ENCODE results near the gene BCAN.

The BCAN gene

GRCh38 chr1:156616463-156616862 lies 25.5 kb upstream of the BCAN start:
- no peak for DNase-seq (ENCODE audit: low read depth)
- TF ChIP-seq CTCF (IDR thresholded peaks at IDR 0.05; ENCODE audit: control insufficient read depth, insufficient read depth, low read depth, low read length, missing control alignments) = no peak
- H3K4me3 ChIP-seq (ENCODE audit: control insufficient read depth, low read depth, low read length) = no peak overlapping the region

DNA sequence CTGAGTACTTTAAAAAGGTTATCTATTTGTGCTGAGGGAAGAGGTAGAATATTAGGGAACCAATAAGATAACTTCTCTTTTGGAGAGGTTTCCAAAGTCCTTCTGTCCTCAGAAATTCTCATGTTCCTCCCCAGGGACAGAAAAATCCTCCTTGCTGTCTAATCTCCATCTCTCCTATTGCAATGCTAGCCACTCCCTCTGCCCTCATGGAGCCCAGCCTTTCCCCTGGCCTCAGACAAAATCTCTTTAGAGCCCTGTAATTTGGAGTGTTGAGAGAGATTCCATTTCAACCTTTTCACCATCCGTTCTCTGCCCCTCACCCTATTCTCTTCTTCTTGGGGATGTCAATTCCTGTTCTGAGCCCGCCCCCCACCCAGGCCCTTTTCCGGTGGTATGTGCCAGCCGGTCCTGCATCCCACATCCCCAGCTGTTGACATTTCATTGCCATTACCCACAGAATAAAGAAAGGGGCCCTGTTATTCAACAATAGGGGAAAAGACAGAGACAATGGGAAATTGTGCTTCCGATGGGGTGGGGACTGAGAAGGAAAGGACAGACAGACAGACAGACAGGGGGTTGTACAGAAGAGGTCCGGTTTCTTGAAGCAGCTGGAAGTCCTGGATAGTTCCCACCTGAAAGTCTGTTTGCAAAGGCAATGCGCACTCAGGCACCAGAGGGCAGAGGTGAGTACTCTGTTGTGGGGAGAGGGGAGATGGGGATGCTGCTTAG lies 22.9 kb upstream of the BCAN start, which contains the start of gene HAPLN2:
Gene HAPLN2 (plus strand): TSS at position 563 of the 729 bp plus-strand sequence. CDS start 4,076 bp downstream, outside the sequence.
- TF ChIP-seq CTCF (IDR thresholded peaks at IDR 0.05; ENCODE audit: control insufficient read depth, insufficient read depth, low read depth, low read length, missing control alignments) = peak; percentile 37
- DNase-seq (ENCODE audit: low read depth) = no peak
- H3K4me3 ChIP-seq (ENCODE audit: control insufficient read depth, low read depth, low read length) = no peak within 1 kb of the TSS

GRCh38 chr1:156619582-156619955 lies 22.3 kb upstream of the BCAN start:
- H3K4me3 ChIP-seq (ENCODE audit: control insufficient read depth, low read depth, low read length) = no peak overlapping the region
- DNase-seq (ENCODE audit: low read depth) = no peak
- TF ChIP-seq CTCF (IDR thresholded peaks at IDR 0.05; ENCODE audit: control insufficient read depth, insufficient read depth, low read depth, low read length, missing control alignments) = no peak

DNA sequence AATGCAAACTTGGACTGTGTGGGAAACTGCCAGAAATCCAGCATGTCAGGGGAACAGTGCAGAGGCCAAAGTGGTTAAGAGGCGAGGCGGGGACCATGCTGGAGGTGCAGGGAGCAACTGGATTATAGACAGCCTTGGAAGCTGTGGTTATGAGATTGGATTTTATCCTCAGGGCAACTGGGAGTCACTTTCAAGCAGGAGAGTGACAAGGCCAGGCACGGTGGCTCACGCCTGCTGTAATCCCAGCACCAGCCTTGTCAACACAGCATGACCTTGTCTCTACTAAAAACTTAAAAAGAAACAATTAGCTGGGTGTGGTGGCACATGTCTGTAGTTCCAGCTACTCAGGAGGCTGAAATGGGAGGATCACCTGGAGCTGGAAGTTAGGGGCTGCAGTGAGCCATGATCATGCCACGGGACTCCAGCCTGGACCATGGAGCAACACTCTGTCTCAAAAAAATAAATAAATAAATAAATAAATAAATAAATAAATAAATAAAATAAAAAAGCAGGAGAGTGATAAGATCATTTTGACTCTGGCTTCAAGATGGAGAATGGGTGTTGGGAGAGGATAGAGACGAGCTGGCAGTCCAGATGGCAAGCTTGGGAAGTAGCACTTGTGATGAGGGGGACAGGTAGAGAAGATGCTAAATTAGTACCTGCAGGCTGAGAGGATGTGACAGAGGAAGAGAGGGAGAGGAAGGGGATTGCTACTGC lies 19.2 kb upstream of the BCAN start:
- no peak for DNase-seq (ENCODE audit: low read depth)
- TF ChIP-seq CTCF (IDR thresholded peaks at IDR 0.05; ENCODE audit: control insufficient read depth, insufficient read depth, low read depth, low read length, missing control alignments) = no peak
- no peak overlapping the region for H3K4me3 ChIP-seq (ENCODE audit: control insufficient read depth, low read depth, low read length)

- H3K4me3 ChIP-seq (ENCODE audit: control insufficient read depth, low read depth, low read length) = peak overlapping the region; percentile 14
- TF ChIP-seq CTCF (IDR thresholded peaks at IDR 0.05; ENCODE audit: control insufficient read depth, insufficient read depth, low read depth, low read length, missing control alignments) = peak; percentile 41
- DNase-seq (ENCODE audit: low read depth) = no peak
Measured at GRCh38 chr1:156623946-156624813, 17.7 kb upstream of the BCAN start.

DNA sequence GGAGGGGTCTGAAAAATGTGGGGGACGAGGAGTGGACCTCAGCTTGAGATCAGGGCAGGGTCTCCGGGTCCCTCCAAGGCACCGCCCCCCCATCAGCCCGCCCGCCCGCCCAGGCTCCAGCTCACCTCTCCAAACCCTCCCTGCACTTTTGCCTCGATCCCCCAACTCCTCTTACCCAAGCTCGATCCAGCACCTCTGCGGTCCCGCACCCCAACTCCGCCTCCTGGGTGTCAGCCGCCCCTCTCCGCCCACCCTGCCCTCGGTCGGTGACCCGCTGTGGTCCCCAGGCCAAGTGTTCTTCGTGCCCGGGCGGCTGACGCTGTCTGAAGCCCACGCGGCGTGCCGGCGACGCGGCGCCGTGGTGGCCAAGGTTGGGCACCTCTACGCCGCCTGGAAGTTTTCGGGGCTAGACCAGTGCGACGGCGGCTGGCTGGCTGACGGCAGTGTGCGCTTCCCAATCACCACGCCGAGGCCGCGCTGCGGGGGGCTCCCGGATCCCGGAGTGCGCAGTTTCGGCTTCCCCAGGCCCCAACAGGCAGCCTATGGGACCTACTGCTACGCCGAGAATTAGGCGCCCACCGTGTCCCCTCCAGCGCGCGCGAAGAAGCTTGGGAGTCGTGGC lies 17.0 kb upstream of the BCAN start:
- DNase-seq (ENCODE audit: low read depth) = no peak
- H3K4me3 ChIP-seq (ENCODE audit: control insufficient read depth, low read depth, low read length) = no peak overlapping the region
- TF ChIP-seq CTCF (IDR thresholded peaks at IDR 0.05; ENCODE audit: control insufficient read depth, insufficient read depth, low read depth, low read length, missing control alignments) = no peak

Measured in AG09309 (cell line).